ENCODE results near the gene PCF11.

Gene PCF11

DNA sequence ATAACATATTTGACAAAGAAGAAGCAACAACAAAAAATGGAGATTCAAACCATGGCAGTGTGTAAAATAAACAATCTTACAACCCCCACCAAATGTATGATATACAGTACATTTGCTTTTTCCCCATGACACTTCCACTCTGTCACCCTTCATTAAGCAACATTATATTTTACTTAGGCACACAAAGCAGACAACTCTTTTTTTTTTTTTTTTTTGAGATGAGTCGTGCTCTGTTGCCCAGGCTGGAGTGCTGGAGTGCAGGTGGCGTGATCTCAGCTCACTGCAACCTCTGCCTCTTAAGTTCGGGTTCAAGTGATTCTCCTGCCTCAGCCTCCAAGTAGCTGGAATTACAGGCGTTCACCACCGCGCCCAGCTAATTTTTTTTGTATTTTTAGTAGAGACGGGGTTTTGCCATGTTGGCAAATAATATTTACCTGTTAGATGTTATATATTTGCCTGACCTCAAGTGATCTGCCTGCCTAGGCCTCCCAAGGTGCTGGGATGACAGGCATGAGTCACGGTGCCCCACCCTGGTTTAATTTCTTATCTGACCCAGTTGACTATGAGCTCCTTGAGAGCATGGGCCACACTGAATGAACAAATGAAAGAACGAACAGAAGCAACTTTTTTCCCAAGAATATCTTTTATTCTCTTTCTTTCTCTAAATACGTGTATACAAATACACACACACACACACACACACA, 5.5 kb upstream of the PCF11 start:
- no peak for DNase-seq (ENCODE audit: low read depth in 2 of 2)

DNA sequence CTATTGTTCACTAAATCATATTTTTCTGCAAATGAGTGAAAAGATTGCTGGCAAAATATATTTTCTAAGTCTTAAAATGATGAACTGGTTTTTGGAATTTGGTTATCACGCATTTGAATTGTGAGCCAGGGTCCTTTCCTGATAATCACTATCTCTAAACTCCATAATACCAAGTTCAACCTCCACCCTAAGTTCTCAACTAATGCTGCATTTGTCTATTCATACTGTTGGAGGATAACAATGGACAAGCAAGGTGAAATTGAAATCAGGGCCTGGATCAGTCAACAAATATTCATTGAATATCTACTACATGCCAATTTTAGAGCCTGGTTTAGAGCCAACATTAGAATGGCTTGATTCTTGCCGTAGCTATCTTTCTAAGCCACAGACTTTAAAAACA, 4.7 kb upstream of the PCF11 start:
- no peak for DNase-seq (ENCODE audit: low read depth in 2 of 2)

DNA sequence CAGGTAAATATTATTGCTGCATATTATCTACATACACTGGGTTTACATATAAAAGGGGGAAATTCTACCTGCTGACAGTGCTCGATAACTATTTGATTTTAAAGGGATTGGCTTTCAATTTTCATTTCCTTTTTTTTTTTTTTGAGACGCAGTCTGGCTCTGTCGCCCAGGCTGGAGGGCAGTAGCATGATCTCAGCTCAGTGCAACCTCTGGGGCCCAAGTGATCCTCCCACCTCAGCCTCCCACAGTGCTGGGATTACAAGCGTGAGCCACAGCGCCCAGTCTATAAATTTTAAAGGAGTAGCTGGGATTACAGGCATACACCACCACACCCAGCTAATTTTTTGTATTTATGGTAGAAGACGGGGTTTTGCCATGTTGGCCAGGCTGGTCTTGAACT, 3.2 kb upstream of the PCF11 start:
- no peak for DNase-seq (ENCODE audit: low read depth in 2 of 2)

DNA sequence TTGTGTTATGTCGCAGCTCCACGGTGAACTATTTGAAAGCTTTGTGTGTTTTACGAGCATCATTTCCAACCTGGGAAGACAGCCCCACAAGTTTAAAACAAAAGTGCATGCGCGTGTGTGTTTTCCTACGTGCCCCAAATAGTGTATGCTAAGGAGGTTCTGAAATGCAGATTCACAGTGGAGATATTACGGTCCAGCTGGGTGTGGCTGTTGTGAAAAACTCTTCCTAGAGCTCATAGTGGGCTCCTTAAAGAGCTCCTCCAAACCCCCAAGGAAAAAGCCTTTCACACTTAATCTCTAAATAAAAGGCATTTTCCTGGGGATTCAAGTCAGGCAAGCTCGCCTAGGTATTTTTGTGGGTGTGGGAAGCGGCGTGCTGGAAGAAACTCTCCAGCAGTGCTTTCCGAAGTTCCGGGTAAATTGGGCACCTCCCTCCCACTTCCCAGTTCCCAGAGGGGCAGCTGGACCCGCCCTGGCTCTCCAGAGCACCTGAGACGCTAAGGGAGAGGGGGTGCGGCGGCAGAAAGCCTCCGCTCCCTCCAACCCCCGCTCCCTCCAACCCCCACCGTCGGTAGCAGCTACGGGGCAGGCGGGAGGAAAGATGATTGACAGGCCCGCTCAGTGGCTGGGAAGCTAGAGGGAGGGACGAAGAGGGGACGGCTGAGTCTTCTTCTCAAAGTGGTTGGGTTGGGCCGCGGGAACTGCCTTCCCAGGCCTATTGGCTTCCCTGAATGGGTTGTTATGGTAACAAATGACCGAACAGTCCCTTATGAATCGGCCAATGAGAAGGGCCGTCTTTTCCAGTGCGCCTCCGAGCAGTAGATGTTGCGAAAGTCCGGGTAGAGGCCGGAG, 561 bp upstream of the PCF11 start:
- DNase-seq (ENCODE audit: low read depth in 2 of 2): peak; percentile 93 to 96

DNA sequence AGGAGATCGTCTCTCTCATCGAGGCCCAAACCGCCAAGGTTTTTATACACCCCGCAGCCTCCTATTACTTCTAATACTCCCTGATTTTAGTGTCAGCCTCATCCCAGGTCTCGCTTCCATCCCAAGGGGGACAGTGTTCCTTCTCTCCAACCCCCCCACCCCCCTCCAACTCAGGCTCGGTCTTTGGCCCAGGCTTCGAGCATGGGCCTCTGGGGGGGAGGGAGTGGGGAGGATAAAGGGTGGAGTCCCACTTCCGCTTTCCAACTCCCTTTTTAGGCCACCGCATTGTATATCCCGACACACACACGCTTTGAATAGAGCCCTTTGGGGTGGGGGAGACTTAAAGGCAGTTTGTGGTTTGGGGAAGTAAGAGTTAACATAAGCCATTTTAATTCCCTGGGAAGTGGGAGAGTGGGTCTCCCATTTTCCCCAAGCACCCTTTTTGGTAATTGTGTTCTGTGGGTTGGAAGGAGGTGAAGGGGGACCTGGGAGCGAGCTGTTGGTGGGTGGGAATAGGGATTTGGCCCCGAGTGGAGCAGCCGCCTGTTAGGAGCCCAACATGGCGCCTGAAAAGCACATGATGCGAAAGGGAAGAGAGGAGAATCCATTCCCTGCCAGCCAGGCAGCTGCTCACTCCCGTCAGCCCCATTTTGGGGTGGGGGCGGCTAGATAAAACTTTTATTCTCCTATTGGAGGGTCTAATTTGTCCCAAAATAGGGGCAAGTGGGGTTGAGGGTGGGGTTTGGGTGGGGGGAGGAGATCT, 844 bp downstream of the PCF11 start:
- DNase-seq (ENCODE audit: low read depth in 2 of 2): peak in 1 of 2 donors; percentile 32

DNA sequence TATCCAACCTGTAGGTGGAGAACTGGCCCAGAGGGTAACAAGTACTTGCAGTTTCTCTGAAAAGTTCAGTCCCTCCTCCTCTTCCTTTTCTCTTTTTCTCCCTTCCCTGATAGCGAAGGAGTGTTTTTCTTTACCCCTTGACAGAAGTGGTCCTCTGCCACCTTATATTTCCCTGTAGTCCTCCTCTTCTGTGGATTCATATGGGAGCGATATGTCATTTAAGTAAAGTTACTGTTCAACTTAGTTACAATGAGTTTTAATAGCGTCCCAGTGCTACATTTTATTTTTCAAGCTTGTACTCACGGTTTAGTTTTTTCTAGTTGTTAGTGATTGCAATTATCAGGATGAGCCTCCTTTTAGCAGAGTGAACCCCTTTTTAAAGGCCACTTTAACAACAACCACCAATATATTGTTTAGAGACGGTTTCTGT, 1.4 kb downstream of the PCF11 start:
- DNase-seq (ENCODE audit: low read depth in 2 of 2): no peak

DNA sequence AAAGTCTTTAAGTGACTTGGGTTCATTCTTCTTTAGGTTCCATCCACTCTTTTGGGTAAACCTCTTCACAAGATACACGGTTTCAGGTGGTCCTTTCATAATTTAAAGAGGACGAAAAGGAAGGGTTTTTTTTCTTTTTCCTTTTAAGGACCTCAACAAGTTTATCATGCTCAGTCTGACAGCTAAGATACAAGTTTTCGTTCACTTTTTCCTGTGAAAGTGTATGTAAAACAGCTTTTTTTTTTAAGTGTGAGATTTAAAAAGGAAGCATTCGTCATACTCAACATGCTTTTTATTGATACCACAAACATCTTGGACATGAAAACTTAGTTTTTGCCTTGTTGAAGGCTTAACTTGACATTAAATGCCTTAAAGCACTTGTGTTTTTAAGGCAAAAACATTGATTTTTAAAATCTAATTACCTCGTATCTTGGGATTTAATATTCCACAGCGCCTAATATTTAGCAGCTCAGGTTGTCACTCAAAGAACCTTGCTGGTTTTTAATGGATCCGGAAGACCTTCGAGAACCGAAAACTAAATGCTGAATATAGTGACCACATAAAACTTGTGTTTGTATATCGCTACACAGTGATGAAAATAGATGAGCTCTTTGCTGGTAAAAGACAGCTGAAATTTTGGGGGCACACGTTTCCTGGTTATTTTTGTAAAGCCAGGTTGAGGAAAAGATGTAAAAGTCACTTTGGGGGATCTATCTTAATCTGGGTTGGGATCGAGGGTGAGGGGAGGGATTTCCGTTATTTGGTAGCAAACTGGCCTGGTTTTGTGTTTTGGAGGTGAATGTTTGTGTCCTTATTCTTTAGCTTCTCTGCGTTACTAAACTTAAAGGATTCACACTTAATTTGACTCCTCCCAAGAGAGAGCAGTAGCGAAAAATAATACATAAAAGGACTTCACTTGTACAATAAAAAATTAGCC, 2.3 kb downstream of the PCF11 start:
- no peak for DNase-seq (ENCODE audit: low read depth in 2 of 2)

DNA sequence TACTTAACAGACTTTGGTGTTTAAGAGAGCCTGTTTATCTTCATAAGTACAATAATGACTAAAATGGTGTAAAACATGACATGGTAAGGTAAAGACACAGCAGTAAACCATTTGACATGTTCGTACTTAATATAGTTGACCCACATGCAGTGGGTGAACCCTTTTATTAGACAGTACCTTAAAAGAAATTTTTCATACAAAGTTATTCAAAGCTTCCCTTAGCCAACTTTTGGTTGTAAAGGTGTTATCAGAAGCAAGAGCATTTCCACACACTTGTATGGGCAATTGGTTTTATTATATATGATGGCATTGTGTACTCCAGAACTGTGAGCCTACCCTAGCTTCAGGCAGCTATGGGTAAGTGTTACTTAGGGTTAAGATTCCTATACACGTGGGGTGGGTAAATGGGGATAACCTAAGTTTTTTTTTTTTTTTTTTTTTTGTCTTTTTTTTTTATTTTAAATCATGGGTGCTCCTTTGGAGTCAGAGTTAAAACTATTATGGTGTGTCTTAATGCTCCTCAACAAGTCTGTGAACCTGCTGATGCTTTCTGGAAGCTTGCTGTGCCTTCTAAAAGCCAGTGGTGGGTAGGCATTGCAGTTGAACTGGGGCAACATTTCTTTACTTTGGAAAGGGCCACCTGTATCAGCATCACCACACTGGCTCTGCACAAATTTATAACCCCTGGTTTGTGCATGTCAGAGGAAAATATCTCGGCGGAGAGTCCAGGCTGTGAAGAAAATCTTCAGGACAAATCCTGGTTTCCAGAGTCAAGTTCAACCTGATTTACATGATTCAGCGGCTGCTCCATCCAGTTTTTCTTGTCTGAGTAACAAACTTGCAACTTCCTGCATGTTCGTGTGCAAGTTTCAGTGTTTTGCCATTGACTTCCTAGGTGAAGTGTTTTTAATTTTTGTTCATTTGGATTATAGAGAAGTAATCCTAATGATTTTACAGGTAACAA, 3.3 kb downstream of the PCF11 start:
- no peak for DNase-seq (ENCODE audit: low read depth in 2 of 2)

DNA sequence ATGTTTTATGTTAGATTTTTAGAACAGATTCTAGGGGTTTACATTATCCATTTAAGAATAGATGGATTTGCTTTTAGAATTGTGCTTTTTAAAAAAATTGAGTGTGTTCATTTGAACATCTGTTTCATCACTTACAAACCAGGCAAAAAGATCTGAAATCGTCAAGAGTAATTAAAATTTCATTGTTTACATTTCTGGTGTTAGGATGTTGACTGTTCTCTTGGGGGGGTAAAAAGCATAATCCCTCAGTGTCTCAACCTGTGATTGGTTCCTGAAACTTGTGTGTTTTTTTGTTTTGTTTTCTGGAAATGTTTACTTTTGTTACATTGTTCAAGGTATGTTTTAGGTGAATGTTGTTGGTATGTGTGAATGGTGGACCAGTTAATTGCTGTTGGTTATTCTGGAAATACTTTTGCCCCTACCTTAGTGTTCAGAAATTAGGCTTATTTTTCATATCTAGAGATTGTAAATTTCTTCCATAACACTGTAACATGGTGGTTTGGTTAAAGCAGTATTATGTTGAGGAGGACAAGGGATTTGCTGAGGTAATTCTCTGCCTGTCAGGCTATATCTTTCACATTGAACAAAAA, 4.8 kb downstream of the PCF11 start:
- DNase-seq (ENCODE audit: low read depth in 2 of 2): no peak

DNA sequence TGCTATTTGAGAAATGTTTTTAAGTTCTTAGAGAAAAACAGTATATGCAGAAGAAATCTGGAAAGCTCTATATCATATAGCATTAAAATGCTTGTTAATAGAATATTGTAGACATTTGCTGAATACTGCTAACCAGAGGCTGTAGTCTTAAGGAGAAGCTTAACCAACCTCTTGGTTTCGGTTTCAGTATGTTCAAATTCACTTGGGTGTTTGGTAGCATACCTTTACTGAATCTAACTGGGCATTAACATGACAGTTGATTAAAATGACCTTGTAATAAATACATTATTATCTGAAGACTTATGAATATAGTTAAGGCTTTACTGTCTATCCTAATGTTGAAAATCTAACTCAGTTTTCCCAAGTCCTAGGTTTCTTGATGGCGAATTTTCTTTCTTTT, 5.4 kb downstream of the PCF11 start:
- DNase-seq (ENCODE audit: low read depth in 2 of 2): no peak

DNA sequence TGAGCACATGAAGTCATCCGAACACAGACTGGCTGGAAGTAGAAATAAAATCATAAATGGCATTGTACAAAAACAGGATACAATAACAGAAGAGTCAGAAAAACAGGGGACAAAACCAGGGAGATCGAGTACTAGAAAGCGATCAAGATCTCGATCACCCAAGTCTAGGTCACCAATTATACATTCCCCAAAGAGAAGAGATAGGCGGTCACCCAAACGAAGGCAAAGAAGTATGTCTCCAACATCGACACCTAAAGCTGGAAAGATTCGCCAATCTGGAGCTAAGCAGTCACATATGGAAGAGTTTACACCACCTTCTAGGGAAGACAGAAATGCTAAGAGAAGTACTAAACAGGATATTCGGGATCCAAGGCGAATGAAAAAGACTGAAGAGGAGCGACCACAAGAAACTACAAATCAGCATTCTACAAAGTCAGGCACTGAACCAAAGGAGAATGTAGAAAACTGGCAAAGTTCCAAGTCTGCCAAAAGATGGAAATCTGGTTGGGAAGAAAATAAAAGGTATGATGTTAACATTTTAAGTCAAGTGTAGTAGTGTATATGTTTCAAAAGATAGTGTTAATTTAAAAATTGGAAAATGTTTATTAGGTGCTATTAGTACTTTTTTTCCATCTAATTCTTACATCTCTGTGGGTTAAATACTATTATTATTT, 9.4 kb downstream of the PCF11 start:
- no peak for DNase-seq (ENCODE audit: low read depth in 2 of 2)

DNA sequence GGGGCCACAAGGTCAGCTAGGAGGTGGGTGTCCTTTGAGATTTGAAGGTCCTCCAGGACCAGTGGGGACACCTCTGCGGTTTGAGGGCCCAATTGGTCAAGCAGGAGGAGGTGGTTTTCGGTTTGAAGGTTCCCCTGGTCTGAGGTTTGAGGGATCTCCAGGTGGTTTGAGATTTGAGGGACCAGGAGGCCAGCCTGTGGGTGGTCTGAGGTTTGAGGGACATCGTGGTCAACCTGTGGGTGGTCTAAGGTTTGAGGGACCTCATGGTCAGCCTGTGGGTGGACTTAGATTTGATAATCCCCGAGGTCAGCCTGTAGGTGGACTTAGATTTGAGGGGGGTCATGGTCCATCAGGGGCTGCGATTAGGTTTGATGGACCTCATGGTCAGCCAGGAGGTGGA, 11.8 kb downstream of the PCF11 start:
- no peak for DNase-seq (ENCODE audit: low read depth in 2 of 2)

DNA sequence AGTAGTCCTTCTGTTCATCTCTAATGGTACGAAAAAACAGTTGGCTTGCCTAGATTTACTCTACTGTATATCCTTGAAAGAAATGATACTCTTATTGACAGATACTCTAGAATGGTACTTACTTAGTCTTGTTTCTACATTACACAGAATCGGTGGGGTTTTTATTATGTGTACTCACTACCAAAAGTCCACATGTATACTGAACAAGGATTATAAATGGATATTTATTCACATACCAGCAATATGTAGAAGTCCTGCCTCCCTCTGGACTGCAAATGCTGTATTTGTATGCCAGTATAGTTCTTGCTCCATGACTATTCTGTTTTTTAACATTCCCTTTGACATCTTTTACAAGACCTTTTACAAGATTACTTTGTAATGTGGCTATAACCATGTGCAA, 13.9 kb downstream of the PCF11 start:
- no peak for DNase-seq (ENCODE audit: low read depth in 2 of 2)

DNA sequence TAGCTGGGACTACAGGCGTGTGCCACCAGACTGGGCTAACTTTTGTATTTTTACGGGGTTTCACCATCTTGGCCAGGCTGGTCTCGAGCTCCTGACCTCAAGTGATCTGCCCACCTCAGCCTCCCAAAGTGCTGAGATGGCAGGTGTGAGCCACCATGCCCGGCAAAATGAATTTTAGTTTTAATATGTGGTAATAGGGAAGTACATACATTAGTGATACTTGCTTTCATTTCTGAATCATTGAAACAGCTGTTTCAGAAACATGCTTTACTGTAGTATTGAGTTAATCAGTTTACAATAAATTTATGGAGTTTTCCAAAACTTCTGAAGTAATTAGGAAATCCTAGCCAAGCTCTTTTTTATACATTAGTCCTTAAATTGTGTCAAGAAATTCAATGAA, 15.6 kb downstream of the PCF11 start:
- DNase-seq (ENCODE audit: low read depth in 2 of 2): no peak

DNA sequence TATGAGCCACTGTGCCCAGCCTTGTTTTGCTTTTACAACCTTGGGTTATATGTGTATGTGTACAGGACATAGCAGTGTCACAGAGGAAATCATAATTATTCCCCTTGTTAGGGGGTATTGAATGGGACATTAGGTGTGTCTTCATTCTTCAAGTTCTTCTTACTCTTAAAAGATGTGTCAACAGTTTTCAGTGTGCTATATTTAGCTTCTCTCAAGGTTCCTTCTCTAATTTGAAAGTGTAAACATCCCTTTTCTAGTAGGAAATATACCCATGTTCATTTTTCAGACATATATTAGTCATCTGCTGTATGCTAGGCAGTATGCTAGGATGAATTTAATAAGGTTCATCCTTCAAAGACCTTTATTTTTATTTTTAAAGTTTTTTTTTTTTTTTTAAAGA, 17.1 kb downstream of the PCF11 start:
- no peak for DNase-seq (ENCODE audit: low read depth in 2 of 2)

DNA sequence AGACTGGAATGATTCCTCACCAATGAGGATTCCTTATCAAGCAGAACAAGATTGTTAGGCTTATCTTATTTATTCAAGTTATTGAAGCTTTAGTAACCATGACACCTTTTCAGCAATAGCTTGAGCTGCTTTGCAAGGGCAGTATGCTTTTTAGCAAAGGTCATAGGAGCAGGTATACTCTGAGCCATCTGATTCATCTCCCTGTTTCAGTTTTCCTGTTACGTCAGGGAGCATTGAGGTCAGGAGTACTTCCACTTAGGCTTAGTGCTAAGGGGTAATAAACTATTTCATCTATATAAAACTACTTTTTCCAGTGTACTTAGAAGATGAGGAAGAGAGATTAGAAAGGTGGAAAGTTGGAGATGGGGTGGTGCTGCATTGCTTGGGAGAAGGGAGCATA, 18.9 kb downstream of the PCF11 start:
- no peak for DNase-seq (ENCODE audit: low read depth in 2 of 2)

DNA sequence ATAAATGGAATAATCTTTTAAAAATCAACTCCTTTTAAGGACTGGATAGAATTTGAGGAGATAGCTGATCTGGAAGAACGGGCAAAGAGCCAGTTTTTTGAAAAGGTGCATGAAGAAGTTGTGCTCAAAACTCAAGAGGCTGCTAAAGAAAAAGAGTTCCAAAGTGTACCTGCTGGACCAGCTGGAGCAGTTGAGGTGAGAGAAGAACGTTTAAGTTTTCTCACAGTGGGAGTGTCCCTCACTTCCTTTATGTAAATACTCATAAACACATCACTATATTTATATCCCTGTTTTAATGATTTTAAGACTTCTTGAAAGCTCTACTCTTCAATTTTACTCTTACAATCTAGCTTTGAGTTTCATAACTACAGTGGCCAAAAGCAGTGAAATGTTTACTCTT, 24.9 kb downstream of the PCF11 start:
- no peak for DNase-seq (ENCODE audit: low read depth in 2 of 2)

DNA sequence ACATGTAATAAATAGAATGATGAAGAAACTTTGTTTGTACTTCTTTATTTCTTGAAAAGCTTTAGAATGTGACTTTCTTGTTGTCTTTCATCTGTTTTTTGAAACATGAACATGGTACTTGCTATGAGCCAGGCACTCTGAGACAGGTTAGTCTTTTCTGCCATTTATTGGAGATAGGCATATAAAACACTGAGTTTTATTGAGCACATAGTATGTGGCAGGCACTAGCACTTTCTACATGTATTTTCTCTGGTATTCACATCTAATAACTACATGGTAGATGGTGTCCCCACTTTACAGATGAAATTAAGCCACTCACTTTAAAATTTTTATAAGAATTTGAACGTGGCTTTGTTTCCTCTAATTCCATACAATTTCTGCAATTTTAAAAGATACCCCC, 28.8 kb downstream of the PCF11 start:
- DNase-seq (ENCODE audit: low read depth in 2 of 2): no peak

DNA sequence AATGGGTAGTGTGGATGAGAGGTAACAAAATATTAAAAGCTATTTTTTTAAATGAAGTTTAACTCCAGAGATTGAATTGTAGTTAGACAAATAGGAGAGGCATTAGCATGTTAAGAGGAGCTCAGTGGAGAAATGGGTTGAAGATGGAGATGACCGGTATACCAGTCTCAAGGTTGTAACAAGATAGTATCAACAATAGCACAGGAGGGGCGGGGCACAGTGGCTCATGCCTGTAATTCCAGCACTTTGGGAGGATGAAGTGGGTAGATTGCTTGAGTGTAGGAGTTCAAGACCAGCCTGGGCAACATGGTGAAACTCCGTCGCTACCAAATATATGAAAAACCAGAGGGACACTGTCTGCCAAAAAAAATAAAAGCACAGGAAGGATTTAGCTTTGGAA, 30.5 kb downstream of the PCF11 start:
- no peak for DNase-seq (ENCODE audit: low read depth in 2 of 2)
